Nephron (organoid): ENCODE measurements around the gene CAPS.

Experiments
- H3K27ac Mint-ChIP-seq, 3 experiments: 2 replicates each; pipeline ENCODE4 v1.8.0; 2020; ENCODE audit warnings: mixed read lengths in 3 of 3, mild to moderate bottlenecking in 2 of 3, moderate library complexity in 1 of 3
- H3K27me3 Mint-ChIP-seq: 2 replicates; pipeline ENCODE4 v1.8.0; 2021; ENCODE audit warnings: low read depth, mild to moderate bottlenecking, moderate library complexity, mixed read lengths
- H3K36me3 Mint-ChIP-seq: 2 replicates; pipeline ENCODE4 v1.8.0; 2020; ENCODE audit warnings: low read depth, mixed read lengths
- H3K4me1 Mint-ChIP-seq: 2 replicates; pipeline ENCODE4 v1.8.0; 2020; ENCODE audit warnings: mixed read lengths
- H3K4me3 Mint-ChIP-seq, 3 experiments: 2 replicates each; pipeline ENCODE4 v1.8.0; 2020; ENCODE audit warnings: mild to moderate bottlenecking in 3 of 3, mixed read lengths in 3 of 3, moderate library complexity in 2 of 3
- H3K9me3 Mint-ChIP-seq: 2 replicates; pipeline ENCODE4 v1.8.0; 2020; ENCODE audit warnings: mixed read lengths
- CTCF ChIP-seq, 3 experiments: fragments of 200-600 bp; sonication (generic); IDR thresholded peaks; one replicate each; pipeline ENCODE4 v1.5.0; 2021; ENCODE audit warnings: antibody characterized with exemption in 3 of 3; ENCODE audit not compliant: unreplicated experiment in 3 of 3

The CAPS gene

GRCh38 chr19:5894704-5895349, 19.2 kb upstream of the CAPS start:
- Mint-ChIP-seq H3K4me3 (no peak overlapping the region), H3K4me1 (no peaks in the 10 kb centered on the region), H3K27ac (no peak overlapping the region), H3K27me3 (peaks cover 3% of the 10 kb centered on the region), H3K9me3 (no peaks in the 10 kb centered on the region), H3K36me3 (peaks cover 3% of the 10 kb centered on the region)
- TF ChIP-seq CTCF (IDR thresholded peaks at IDR 0.05; ENCODE audit: unreplicated experiment in 3 of 3) = no peak

- no peaks in the 10 kb centered on the region for H3K4me1 Mint-ChIP-seq
- TF ChIP-seq CTCF (IDR thresholded peaks at IDR 0.05; ENCODE audit: unreplicated experiment in 3 of 3) = no peak
- H3K27ac Mint-ChIP-seq = no peak overlapping the region
Observed at GRCh38 chr19:5895409-5895808, 18.6 kb upstream of the CAPS start.

GRCh38 chr19:5895890-5896289, 18.2 kb upstream of the CAPS start:
- H3K4me1 Mint-ChIP-seq = peaks cover under 1% of the 10 kb centered on the region
- H3K27ac Mint-ChIP-seq = no peak overlapping the region
- H3K9me3 Mint-ChIP-seq = no peaks in the 10 kb centered on the region
- TF ChIP-seq CTCF (IDR thresholded peaks at IDR 0.05; ENCODE audit: unreplicated experiment in 3 of 3) = no peak
- peaks cover 9% of the 10 kb centered on the region for H3K36me3 Mint-ChIP-seq
- H3K27me3 Mint-ChIP-seq = no peaks in the 10 kb centered on the region
- H3K4me3 Mint-ChIP-seq = no peak overlapping the region

More at GRCh38 chr19:5895409-5895808, 18.6 kb upstream of the CAPS start:
- Mint-ChIP-seq H3K27me3 (no peaks in the 10 kb centered on the region), H3K36me3 (peaks cover 8% of the 10 kb centered on the region), H3K4me3 (no peak overlapping the region), H3K9me3 (no peaks in the 10 kb centered on the region)

- Mint-ChIP-seq H3K4me3 (no peak overlapping the region), H3K9me3 (no peaks in the 10 kb centered on the region), H3K27ac (no peak overlapping the region), H3K27me3 (no peaks in the 10 kb centered on the region), H3K36me3 (peaks cover 13% of the 10 kb centered on the region), H3K4me1 (peaks cover 5% of the 10 kb centered on the region)
- TF ChIP-seq CTCF (IDR thresholded peaks at IDR 0.05; ENCODE audit: unreplicated experiment in 3 of 3) = no peak
Observed at GRCh38 chr19:5896365-5897076, 17.5 kb upstream of the CAPS start.

- no peaks in the 10 kb centered on the region for H3K27me3 Mint-ChIP-seq
- H3K27ac Mint-ChIP-seq = no peak overlapping the region
- peaks cover 13% of the 10 kb centered on the region for H3K36me3 Mint-ChIP-seq
- TF ChIP-seq CTCF (IDR thresholded peaks at IDR 0.05; ENCODE audit: unreplicated experiment in 3 of 3) = no peak
- H3K9me3 Mint-ChIP-seq = no peaks in the 10 kb centered on the region
- peaks cover 5% of the 10 kb centered on the region for H3K4me1 Mint-ChIP-seq
- no peak overlapping the region for H3K4me3 Mint-ChIP-seq
Observed at GRCh38 chr19:5897189-5897969, 16.7 kb upstream of the CAPS start.
